Neutrophil (primary cell): ENCODE data around the gene ARHGEF37.
"Not testable (repeated sequence)": the region's sequence is repeated elsewhere in the genome, so short reads cannot be mapped to it uniquely, and the experiment has no call there.

Experiments
- H3K27ac ChIP-seq: fragments of 200-600 bp; sonication (generic); 2 replicates; pipeline ENCODE4 v1.5.1; 2016; ENCODE audit warnings: mild to moderate bottlenecking, moderate library complexity
- H3K27me3 ChIP-seq: fragments of 200-600 bp; sonication (generic); 2 replicates; pipeline ENCODE4 v1.6.0; 2016; ENCODE audit warnings: mild to moderate bottlenecking
- H3K36me3 ChIP-seq: fragments of 200-600 bp; sonication (generic); 2 replicates; pipeline ENCODE4 v1.5.1; 2017
- H3K4me1 ChIP-seq, 2 experiments: fragments of 200-600 bp in 1 of 2; sonication (generic) in 1 of 2; 1 replicate in 1 of 2; 2 replicates in 1 of 2; pipeline versions ENCODE4 v1.5.1 to v1.6.1; 2013 to 2016; ENCODE audit warnings: low read depth in 1 of 2, low read length in 1 of 2, mild to moderate bottlenecking in 1 of 2, moderate library complexity in 1 of 2; ENCODE audit not compliant: control insufficient read depth in 1 of 2, insufficient read depth in 1 of 2
- H3K4me3 ChIP-seq, 2 experiments: fragments of 200-600 bp in 1 of 2; sonication (generic) in 1 of 2; 1 replicate in 1 of 2; 2 replicates in 1 of 2; pipeline ENCODE4 v1.5.1; 2013 to 2016; ENCODE audit warnings: low read depth in 1 of 2, low read length in 1 of 2, mild to moderate bottlenecking in 1 of 2, moderate library complexity in 1 of 2
- H3K9me3 ChIP-seq: fragments of 200-600 bp; sonication (generic); 2 replicates; pipeline ENCODE4 v1.5.1; 2016
- CTCF ChIP-seq: fragments of 200-600 bp; sonication (generic); IDR thresholded peaks from 2 replicates; pipeline ENCODE4 v1.5.1; 2016; ENCODE audit warnings: antibody characterized with exemption

The ARHGEF37 gene

GRCh38 chr5:149585910-149586309 is 4.6 kb downstream of the ARHGEF37 start:
- peaks cover 5 to 6% of the 10 kb centered on the region in 2 experiments for H3K4me1 ChIP-seq
- no peak for TF ChIP-seq CTCF
- no peaks in the 10 kb centered on the region for H3K9me3 ChIP-seq
- H3K4me3 ChIP-seq: no peak overlapping the region
- no peaks in the 10 kb centered on the region for H3K36me3 ChIP-seq
- no peak overlapping the region for H3K27ac ChIP-seq
- H3K27me3 ChIP-seq: peaks cover 26% of the 10 kb centered on the region

- no peak overlapping the region for H3K4me3 ChIP-seq
- H3K36me3 ChIP-seq: no peaks in the 10 kb centered on the region
- no peak for TF ChIP-seq CTCF
Observed at GRCh38 chr5:149586708-149587318, 5.5 kb downstream of the ARHGEF37 start.

GRCh38 chr5:149588936-149589335 is 7.6 kb downstream of the ARHGEF37 start:
- Histone ChIP-seq H3K9me3 (no peaks in the 10 kb centered on the region), H3K36me3 (no peaks in the 10 kb centered on the region)
- no peak for TF ChIP-seq CTCF

More at GRCh38 chr5:149586708-149587318, 5.5 kb downstream of the ARHGEF37 start:
- Histone ChIP-seq H3K9me3 (no peaks in the 10 kb centered on the region), H3K27me3 (peaks cover 17% of the 10 kb centered on the region), H3K4me1 (no peaks in the 10 kb centered on the region), H3K27ac (no peak overlapping the region)

GRCh38 chr5:149593370-149593769 is 12.1 kb downstream of the ARHGEF37 start:
- Histone ChIP-seq H3K36me3 (no peaks in the 10 kb centered on the region), H3K27ac (no peak overlapping the region), H3K27me3 (no peaks in the 10 kb centered on the region), H3K4me3 (no peak overlapping the region), H3K4me1 (no peaks in the 10 kb centered on the region), H3K9me3 (no peaks in the 10 kb centered on the region)
- no peak for TF ChIP-seq CTCF

More at GRCh38 chr5:149588936-149589335, 7.6 kb downstream of the ARHGEF37 start:
- Histone ChIP-seq H3K27me3 (no peaks in the 10 kb centered on the region), H3K4me1 (no peaks in the 10 kb centered on the region), H3K4me3 (no peak overlapping the region), H3K27ac (no peak overlapping the region)

GRCh38 chr5:149594206-149594895 is 13.1 kb downstream of the ARHGEF37 start:
- no peak for TF ChIP-seq CTCF
- H3K27ac ChIP-seq: no peak overlapping the region
- H3K4me3 ChIP-seq: no peak overlapping the region
- no peaks in the 10 kb centered on the region for H3K9me3 ChIP-seq
- no peaks in the 10 kb centered on the region for H3K36me3 ChIP-seq
- H3K4me1 ChIP-seq: no peaks in the 10 kb centered on the region
- H3K27me3 ChIP-seq: no peaks in the 10 kb centered on the region

- H3K27ac ChIP-seq, H3K27me3 ChIP-seq, H3K36me3 ChIP-seq, H3K9me3 ChIP-seq, H3K4me3 ChIP-seq, H3K4me1 ChIP-seq: not testable (repeated sequence)
Observed at GRCh38 chr5:149595105-149595504, 13.8 kb downstream of the ARHGEF37 start.
